ENCODE data around the gene SLIT3.

SLIT3 gene

GRCh38 chr5:168809218-168809617 is 491.7 kb downstream of the SLIT3 start:
- no peak for DNase-seq

GRCh38 chr5:168808051-168808616 is 492.8 kb downstream of the SLIT3 start:
- no peak for DNase-seq

DNA sequence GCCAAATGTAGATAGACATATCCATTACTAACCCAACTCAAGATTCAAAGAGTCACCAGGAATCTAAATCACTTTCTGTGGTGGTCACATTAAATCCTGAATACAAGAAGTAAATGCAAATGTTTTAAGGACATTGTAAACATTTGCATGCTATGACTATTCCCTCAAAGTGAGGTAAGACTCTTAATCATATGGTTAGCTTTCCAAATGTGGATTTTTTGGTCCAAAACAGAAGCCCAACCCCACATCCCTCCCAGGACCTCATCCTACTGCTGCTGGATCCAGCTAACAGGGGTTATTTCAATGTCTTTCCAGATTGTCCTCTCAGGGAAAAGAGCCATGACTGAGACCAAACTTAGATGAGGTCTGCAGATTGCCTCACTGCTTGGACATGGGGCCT is 493.7 kb downstream of the SLIT3 start:
- no peak for DNase-seq

DNA sequence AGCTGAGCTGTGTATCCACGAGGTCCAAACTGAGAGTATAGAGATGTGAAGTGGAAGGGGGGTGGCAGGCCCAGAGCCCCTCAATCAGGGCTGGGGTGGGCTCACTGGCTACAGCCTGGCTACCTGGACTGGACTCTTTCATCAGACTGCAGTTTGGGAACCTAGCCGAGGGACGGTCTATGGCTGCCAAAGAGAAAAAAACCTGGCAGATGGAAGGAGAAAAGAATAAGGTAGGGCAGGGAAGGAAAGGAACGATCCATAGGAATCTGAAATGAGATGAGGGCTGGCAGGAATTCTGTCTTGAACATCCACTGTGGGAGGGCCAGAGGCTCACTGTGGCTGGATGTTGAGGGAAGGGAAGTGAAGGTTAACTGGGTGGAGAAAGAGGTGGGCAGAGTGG is 497.4 kb downstream of the SLIT3 start:
- no peak for DNase-seq

DNA sequence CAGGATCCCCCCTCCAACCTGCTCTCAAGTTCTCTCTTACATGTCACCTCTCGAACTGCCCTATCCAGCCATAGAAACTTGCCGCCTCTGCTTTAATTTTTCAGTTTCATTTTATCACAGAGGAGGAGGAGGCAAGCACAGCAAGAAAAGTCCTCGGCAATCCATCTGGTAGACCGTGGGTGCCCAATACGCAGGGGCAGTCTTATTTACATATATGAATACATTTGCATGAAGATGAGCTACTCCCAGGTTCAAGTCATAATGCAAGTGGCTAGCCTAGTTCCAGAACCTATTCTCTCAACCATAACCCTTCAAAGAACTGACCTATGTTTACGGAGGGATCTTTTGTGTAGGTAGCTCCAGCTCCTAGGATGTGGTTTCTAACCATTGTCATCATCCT is 498.6 kb downstream of the SLIT3 start:
- DNase-seq = no peak

- no peak for DNase-seq
Measured at GRCh38 chr5:168801567-168801966, 499.4 kb downstream of the SLIT3 start.

DNA sequence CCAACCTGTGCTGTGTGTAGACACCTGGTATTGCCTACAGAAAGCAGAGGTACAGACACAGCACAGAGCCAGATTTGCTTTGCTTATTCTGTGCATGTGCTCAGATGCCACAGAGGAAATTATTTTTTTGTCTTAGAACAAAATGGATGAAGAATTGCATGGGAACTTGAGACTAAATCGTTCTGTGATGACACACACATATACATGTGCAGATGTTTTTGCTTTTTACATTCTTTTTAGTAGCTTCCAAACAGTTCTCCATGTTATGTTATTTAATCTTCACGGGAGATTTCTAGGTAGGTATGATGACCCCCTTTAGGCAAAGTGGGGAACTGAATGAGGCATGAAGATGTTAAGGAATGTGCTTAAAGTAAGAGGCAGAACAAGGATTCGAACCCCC is 500.2 kb downstream of the SLIT3 start:
- no peak for DNase-seq

DNA sequence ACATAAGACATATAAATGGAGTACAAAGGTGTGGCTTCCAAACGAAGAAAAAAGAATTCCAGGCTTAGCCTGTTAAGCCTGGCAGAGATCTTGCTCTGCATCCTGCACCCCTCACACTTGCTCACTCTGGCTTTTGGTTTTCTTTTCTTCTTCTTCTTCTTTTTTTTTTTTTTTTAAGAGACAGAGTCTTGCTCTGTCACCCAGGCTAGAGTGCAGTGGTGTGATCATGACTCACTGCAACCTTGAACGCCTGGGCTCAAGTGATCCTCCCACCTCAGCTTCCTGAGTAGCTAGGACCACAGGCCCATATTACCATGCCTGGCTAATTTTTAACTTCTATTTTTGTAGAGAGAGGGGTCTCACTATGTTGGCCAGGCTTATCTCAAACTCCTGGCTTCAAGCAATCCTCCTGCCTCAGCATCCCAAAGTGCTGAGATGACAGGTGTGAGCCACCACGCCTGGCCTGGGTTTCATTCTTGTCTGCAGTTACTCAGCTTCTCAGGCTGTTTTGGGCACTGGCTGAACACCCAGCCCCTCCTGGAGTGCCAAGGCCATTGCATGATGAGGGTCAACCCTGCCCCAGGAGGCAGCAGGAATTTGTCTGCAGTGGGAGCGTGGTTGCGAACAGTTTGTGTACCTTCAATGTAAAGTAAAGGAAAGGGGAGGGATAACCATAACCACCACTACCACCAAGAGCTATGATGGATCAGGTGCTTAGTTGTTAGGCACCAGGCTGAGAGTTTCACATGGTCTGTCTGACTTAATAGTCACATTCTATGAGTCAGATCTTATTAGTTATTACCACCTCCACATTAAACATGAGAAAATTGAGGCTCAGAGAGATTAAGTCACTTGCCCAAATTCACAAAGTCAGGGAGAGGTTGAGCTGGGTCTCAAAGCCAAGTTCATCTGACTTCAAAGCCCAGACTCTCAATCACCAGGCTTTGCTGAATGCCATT is 502.6 kb downstream of the SLIT3 start:
- DNase-seq = no peak

DNA sequence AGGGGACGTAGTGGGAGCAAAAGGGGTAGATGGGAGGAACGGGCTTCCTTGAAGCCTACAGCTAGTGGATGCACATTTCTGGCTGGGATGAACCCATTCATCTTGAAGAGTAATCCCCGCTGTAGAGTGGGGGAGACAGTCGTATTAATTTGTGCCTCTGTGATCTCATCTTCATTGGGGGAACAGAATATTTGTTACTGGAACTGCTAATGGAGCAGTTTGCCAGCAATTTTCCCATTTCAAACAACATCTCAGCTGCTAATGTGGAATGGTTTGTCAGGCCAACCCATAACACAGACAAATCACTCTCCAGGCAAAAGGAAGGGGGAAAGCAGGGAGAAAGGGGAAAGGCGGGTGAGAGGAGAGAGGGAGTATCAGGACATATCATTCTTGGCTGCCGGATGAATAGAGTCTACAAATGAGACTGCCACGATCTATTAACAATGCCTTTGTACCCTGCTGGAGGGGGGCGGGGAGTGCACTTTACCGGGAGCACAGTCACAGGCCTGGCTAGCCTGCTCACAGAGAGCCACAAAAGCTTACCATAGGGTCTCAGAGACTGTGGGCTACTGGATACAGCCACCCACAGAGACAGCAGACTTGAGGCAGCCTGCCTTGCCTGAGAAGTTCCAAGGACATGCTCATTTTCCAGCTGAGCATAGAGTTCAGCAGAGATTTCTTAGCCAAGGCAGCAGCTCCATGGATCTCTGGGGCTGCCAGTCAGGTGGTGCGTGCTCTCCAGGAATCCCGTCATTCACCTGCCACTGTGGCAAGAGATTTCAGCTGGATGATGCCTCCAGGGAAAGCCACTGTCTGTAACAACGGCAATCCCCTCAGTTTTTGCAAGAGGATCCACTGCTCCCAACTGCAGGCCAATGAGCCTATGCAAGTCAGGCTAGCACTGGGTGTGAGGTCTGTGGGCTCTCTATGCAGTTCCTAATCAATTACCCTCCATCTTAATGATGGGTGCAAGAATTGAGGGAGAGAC is 504.1 kb downstream of the SLIT3 start:
- DNase-seq = no peak

GRCh38 chr5:168796000-168796399 is 504.9 kb downstream of the SLIT3 start:
- no peak for DNase-seq

GRCh38 chr5:168793841-168794837 is 506.8 kb downstream of the SLIT3 start:
- no peak for DNase-seq

GRCh38 chr5:168792678-168793077 is 508.3 kb downstream of the SLIT3 start:
- no peak for DNase-seq

GRCh38 chr5:168790671-168791250 is 510.2 kb downstream of the SLIT3 start:
- DNase-seq = no peak

- DNase-seq = no peak
Measured at GRCh38 chr5:168790002-168790635, 510.8 kb downstream of the SLIT3 start.

DNA sequence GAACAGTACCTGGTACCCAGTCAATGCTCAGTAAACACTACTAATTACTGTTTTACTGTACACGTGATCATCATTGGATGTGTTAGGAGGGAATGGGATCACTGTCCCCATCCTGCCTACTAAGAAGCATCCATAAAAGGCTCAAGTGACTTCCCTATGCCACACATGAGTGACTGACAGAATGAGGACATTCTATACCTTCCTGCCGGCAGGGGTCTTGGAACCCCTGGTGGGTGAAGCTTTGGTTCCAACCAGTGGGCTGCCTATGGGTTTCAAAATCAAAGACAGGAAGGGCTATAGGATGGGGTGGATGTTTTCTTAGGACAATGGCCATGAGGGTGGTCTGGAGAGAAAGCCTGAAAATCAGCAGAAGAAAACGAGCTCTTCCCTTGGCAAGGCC is 512.2 kb downstream of the SLIT3 start:
- no peak for DNase-seq

- DNase-seq = no peak
Measured at GRCh38 chr5:168788107-168788506, 512.8 kb downstream of the SLIT3 start.

- no peak for DNase-seq
Measured at GRCh38 chr5:168786147-168786546, 514.8 kb downstream of the SLIT3 start.

- no peak for DNase-seq
Measured at GRCh38 chr5:168784454-168784853, 516.5 kb downstream of the SLIT3 start.

DNA sequence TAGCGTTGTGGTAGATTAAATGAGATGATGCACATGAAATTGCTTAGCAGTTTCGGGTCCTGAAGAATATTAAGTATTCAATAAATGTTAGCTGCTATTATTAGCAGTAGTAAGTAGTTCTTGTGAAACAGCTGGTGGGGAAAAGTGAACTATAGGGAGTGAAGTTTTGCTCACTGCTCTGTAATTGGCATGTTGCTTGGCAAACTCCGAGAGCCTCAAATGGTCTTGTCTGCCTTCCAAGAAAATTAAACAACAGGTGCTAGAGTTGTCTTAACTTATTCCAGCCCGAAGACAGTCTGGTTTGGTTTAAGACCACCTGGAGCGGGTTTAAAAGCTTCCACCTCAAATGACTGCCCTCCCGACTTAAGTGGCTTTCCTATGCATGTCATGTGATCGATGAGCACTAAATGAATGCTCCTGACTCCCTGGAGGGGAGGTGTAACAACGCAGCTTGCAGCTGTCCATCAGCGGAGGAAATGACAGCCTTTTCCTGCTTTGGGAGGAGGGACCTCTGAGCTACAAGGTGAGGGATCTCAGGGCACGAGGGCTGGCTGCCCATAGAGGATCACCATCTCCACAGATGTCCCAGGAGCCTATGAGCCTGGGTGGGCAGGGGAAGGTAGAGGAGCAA is 518.9 kb downstream of the SLIT3 start:
- DNase-seq = no peak

DNA sequence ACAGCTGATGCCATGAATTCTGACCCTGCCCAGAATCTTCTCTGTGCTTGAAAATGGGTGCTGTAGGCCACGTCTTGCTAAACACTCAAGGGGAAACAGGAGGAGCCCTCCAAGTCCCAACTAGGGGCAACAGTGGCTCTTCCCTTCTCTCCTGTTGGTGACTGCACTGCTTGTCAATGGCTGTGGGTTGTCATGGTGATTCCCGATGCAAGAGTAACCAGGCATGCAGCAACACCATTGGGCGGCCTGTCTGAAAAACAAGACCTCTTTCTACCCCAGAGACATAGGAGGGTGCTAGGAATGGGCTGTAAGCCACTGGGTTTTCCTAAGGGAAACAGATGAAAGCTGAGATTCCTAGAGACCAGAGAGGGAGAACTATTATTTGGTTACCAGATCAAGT is 520.1 kb downstream of the SLIT3 start:
- DNase-seq = no peak

DNA sequence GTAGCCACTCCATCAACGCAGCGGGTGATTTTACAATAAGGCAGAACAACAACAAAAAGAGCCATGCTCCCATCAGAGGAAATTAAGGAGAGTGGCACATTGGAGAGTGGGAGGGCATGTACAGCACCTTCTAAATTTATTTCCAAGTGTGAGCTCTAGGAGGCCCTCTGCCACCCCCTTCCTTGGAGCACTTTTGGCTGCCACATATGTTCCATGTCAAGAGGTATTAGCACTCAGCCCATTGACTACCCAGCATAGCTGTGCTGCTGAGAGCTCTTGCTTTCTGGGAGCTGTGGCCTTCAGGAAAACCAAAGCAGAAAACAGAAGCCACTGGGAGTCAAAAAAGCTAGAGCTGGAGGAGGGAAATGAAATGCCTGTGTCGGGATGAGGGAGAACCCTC is 521.6 kb downstream of the SLIT3 start:
- no peak for DNase-seq

Measured in activated CD4-positive, alpha-beta T cell treated with anti-CD3 and anti-CD28 coated beads for 4 hours (primary cell).